Measurements from ENCODE around the gene LDLRAD4.

Gene LDLRAD4

DNA sequence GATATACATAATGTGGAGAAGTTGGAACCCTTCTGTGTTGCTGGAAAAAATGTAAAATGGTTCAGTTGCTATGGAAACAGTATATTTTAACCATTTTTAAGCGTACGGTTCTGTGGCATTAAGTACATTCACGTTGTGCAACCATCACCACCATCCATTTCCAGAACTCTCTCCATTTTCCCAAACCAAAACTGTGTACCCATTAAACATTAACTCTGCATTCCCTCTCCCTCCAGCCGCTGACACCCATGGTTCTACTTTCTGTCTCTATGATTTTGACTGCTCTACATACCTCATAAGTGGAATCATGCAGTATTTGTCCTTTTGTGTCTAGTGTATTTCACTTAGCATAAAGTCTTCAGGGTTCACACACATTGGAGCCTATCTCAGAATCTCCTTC lies 67.3 kb downstream of the LDLRAD4 start:
- no peak for DNase-seq (ENCODE audit: low spot score)

DNA sequence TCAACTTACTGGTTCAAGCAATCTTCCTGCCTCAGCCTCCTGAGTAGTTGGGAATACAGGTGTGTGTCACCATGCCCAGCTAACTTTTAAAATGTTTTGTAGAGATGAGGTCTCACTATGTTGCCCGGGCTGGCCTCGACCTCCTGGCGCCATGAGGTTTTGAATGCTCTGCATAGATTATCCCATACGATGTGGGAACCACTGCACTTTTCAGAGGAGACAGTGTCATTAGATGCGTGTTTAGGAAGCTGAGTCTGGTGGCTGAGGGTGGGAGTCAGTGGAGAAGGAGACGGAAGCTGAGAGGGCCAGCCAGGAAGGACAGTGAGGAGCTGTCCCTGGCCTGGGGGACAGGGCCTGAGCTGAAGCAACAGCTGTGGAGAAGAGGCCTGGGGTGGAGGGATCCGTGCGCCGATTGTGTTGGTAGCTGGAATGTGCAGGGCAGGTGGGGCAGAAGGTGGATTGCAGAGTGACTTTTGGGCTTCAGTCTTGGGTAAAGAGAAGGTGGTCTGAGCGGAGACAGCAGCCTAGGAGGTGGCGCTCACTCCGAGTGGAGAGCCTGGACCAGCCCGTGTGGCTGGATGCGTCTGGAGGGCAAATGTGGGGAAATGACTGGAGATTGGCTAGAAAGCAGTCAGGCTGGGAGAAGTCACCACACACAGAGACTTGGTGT lies 68.0 kb downstream of the LDLRAD4 start:
- DNase-seq (ENCODE audit: low spot score): no peak

DNA sequence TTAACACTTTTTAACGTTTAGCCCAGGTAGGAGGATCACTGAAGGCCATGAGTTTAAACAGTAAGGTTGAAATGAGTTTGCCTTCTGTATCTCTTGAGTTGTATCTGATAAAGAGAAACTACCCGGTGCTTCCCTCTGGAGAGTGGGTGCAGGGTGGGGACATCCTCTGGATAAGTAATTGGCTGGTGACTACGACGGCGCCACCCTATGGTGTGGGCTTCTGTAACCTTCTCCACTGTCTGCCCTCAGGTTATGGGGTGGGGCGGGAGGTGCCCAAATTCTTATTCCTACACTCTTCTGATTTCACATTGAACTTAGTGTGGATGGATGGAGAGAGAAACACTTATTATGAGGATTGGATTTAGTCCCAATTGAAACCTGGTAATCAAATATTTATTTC lies 68.8 kb downstream of the LDLRAD4 start:
- DNase-seq (ENCODE audit: low spot score): no peak

DNA sequence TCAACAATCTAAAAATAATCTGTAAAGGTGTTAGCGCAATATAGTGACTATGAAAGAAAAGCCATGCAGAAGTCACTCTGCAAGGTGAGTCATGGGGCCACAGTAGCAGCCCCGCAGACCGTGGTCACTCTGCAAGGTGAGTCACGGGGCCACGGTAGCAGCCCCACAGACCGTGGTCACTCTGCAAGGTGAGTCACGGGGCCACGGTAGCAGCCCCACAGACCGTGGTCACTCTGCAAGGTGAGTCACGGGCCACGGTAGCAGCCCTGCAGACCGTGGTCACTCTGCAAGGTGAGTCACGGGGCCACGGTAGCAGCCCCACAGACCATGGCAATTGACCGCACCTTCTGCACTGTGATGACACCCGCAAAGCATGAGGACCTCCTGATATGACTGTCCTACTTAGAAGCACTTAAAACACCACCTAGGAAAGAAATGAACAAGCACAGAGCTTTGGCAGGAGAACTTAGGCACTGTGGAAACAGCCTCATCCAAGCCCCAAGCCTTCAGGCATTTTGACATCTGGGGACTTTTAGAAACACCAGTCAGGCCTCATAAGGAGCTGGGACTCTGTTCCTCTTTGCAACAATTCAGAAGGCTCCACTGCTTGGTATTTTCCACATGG lies 70.1 kb downstream of the LDLRAD4 start:
- no peak for DNase-seq (ENCODE audit: low spot score)

DNA sequence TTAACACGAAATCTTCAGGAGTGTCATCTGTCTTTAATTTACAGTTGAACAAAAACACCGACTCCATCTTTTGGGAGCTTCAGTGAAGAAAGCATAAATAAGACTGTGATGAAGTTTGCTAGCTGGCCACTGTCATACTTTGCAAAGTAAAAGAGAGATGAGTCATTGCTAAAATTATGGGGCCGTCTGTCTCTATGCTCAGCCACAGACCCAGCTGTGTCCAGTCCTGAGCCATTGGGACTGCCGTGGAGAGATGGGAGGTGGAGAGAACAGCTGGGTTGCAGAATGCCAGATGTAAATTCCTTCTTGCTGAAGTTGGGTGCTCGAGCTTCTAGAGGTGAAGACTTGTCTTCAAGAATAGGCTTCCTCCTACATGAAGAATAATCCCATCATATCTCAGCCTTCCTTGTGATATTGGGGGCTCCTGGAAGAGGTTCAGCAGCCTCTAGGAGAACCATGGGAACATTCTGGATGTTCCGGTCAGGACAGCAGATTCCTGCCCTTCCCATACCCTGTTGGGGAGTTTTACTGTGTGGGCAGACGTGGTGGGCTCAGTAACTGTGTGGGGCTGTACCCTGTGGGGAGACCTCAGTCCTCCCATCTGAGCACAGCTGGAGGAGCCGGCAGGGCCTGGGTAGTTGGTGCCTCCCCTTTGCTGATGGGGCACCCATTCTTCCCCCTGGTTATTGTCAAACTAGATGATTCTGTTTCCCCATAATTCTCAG lies 71.1 kb downstream of the LDLRAD4 start:
- no peak for DNase-seq (ENCODE audit: low spot score)

DNA sequence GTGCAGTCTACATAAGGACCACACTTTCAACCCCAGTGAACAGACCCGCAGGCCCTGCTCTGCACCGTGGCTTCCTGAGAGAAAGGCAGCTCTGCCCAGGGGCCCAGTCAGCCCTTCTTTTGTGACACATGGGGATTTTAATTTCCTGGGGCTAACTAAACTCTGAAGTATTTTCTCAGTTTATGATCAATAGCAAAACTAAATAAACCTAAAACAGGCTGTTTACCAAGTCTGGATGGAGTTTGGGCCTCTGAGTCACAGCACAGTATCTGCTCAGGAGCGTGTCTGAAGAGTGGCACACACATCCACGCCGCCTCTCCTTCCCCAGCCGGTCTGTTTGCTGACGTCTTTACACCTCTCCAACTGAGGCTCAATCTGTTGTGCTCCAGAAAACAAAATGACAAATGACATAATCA lies 72.3 kb downstream of the LDLRAD4 start:
- no peak for DNase-seq (ENCODE audit: low spot score)

DNA sequence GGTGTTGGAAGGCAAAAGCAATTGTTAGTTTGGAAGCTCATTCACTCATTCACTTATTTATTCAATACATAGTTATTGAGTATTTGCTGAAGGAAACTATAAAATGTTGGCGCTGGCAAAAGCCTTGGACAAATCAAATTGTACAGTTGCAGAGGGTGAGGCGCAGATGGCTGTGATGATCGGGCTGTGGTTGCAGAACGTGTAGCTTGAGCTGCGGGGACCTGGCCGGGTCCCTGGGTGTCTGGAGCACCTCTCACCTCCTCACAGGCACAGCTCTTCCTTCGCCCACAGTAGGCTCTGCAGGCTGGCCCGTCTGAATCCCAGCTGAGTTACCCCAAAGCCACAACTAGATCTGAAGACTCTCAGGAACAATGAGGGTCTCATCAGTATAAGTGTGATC lies 72.7 kb downstream of the LDLRAD4 start:
- no peak for DNase-seq (ENCODE audit: low spot score)

DNA sequence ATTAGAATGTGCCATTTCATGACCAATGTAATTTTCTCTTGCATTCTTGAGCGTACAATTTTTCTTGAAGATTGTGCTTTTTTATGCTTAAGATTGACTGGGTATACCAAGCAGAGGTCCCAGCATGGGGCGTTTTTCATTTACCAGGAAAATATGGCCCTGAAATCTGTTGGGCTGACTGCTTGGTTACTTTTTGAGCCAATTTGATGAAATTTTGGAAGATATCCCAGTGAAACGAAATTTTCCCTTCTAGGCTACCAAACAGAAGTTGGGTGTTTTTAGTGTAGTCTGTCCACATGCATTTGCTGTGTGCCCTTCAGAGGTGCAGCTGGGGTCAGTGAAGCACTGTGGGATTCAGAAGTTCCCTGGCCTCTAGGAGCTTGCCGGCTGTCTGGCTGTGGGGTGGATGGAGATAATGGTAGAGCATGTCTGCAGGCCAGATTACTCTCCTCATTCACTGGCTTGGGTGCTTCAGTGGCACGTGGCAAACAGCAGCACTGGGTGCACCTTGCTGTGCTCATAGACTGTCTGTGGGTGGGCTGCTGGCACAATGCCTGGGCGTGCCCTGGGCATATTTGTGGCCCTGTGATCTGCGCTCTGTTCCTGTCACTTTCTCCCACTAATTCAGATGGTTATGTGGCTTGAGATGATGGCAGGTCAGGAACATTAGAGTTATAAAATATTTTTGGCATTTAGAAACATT lies 73.3 kb downstream of the LDLRAD4 start:
- no peak for DNase-seq (ENCODE audit: low spot score)

DNA sequence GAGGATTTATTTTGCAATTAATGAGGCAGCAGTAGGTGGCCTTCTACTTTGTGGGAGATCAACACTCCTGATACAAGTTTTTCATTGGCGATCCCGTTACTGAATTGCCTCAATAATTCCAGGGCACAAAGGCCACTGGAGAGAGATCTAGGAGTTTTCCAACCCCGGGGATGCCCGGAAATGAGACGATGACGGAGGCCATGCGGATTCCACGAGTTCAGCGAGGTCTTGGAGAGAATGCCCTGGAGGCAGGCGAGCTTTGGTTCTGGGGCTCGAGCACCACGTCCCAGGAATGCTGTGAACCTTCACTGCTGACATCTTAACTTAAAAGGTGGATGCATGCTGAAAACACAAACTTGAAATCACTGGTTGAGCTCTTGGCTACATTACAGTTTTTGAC lies 74.2 kb downstream of the LDLRAD4 start:
- DNase-seq (ENCODE audit: low spot score): no peak

DNA sequence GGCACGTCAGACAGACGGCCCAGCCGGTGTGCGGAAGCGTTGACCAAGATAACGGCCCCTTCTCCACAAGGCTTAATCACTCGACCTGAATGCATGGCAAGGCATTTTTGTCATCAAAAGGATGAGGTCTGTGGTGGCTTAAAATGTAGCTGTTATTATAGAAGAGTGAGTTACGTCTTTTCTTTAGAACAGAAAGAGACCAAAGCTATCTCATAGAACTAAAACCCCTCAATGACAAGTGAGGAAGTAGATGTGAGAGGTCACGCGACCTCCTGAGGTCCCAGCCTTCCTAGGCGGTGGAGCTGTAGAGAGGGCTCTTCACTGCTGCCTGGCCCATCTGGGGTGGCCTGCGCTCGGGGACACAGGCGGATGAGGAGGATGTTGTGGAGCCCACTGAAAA lies 75.7 kb downstream of the LDLRAD4 start:
- no peak for DNase-seq (ENCODE audit: low spot score)

DNA sequence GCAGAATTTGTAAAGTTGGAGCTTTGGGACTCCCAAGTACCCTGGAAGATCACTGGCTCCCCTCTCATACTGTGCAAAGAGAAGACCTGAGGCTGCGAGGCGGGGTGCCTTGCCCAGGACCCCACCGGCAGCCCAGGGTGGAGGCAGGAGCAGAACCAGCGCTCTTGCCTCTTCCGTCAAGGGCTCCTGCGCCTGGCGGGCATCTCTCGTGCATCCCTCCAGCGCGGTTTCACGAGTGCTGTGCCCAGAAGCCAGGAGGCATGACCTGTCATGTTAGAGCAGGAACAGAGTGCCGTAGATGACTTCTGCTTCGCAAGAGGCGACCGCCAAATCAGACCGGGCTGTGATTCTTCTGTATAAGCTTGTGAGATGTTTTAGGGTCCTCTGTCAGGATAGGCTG lies 77.3 kb downstream of the LDLRAD4 start:
- no peak for DNase-seq (ENCODE audit: low spot score)

DNA sequence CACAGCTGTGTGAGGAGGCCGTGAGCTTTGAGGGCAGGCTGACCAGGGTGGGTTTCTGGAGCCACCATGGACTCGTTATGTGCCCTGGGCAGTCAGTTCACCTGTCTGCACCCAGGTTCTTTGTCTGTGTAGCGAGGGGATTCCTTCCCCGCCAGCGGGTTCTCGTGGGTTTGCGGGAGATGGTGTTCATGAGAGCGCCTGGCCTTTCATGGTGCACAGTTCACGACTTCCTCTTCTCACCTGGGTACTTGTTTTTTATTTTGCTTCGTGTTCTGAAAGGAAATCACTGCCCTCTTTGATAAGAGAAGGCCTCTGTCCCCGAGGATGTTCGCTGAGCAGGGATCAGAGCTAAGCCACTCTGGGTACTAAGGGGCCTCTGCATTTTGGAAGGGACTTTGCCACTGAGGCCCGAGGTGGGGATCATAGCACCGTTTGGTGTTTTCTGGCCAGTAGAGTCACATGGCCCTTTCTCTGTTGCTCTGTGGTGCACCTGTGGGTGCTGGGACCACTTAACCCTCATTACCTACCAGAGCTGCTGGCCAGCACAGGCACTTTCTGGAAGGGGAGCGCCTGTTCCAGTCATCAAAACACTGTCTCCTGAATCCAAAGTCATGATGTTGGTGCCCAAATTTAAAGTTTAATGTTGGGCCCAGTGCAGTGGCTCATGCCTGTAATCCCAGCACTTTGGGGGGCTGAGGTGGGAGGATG lies 78.5 kb downstream of the LDLRAD4 start:
- DNase-seq (ENCODE audit: low spot score): no peak

DNA sequence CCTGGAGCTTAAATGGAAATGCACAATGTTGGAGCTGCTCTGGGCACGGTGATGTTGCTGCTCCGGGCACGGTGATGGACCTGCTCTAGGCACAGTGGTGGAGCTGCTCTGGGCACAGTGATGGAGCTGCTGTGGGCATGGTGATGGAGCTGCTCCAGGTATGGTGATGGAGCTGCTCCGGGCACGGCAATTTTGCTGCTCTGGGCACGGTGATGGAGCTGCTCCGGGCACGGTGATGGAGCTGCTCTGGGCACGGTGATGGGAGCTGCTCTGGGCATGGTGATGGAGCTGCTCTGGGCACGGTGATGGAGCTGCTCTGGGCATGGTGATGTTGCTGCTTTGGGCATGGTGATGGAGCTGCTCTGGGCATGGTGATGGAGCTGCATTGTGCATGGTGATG lies 79.7 kb downstream of the LDLRAD4 start:
- no peak for DNase-seq (ENCODE audit: low spot score)

DNA sequence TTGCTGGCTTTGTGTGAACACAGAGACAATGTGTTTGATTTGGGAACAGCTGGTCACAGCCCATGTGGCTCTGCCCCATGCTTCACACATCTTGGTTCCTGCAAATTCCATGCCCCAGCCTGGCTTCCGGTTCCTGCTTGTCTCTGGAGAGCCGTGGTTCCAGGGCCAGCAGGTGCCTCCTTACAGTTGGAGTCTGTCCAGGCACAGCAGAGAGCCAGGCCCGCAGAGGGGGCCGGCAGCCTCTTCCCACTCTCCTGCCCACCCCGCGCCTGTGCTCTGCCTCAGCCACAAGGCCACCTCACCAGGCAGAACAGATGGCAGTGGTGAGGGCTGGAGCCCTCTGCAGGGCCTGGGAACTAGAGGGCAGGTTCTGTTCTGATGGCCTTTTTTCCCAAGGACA lies 81.5 kb downstream of the LDLRAD4 start:
- DNase-seq (ENCODE audit: low spot score): no peak

DNA sequence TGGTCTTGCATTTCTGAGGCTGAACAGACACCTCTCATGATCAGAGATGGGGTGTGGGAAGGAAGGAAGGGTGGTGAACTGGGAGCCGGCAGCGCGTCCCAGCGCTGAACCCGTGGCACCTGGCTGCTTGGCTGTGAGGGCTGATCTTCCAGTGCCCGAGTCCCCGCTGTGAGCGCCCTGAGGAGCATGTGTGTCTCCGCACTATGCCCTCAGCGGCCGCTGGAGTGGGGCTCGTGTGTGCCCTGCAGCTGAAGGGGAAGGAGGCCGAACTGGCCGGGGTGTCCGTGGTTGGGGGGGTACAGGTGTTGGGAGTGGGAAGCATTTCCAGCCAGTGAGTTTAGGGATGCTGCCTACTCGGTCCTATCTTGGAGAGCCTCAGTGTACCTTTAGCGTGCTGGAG lies 82.2 kb downstream of the LDLRAD4 start:
- no peak for DNase-seq (ENCODE audit: low spot score)

DNA sequence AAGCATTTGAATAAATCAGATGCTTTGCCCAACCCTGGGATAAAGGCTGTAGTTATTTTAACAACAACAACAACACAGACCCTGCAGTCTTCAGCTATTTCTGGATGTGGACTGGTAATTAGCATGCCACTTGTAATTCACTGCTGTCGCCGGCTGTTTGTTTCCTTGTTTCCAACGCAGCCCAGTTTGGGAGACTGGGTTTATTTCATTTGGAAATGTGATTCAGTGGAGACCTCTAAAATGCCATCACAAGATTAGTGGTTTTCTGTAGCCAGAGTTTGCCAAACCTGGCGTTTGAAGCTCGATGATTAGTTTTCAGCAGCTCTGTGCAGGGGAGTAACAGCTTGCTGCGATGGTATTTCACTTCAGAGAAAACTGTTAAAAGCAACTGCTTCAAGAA lies 83.5 kb downstream of the LDLRAD4 start:
- DNase-seq (ENCODE audit: low spot score): no peak

DNA sequence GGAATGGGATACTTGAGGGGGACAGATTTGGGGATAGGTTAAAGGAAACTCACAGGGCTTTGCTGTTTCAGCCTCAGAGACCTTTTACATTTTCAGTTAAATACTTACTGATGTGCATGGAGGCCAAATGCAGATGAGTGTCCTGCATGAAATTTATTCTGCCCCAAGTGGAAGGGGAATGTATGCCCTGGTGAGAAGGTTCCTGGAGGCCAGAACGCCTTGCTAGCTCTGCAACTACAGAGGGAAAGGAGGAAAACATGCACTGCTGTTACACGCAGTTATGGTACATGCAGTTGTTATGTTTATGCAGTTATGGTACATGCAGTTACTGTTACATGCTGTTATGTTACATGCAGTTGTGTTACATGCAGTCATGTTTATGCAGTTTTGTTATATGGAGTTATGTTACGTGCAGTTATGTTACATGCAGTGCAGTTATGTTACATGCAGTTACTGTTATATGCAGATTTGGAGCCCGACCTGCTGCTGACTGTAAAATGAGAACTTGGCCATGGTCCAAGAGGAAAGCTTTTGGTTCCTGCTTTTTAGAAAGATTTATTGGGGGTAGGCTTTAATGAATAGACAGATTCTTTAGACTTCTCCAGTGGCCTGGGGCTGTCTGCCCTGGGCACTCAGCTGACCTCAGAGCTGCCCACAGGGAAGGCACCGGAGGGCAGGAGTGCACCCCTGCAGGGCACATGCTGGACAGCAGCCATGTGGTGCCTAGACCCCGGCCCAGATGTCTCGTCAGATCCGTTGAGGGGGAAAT lies 84.1 kb downstream of the LDLRAD4 start:
- DNase-seq (ENCODE audit: low spot score): no peak

DNA sequence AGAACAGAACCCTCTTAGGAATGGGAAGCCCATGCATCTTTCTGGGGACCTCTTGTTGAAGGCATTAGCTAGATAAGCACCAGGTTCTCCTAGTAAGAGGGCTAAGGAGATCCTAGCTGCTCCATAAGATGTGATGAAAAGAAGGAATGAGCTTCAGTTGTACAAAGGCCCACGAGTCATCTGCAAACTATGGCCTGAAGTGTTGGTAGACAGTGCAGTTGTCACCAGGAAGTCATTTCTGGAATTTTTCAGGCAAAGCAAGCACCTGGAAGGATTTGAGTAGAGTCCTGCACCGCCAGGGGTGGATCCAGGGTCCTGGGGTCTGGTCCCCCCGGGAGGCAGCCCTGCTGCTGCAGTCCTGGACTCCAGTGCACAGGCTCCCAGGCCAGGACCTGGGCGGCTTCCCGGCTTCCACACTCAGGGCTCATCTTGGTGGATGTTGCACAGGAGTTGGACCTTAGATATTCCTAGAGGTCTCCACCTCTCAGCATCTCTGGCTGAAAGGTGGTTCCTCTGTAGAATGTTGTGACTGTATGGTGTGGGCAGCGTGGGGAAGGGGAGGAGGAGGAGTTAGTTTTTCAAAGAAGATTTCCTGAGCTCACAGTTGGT lies 85.3 kb downstream of the LDLRAD4 start:
- DNase-seq (ENCODE audit: low spot score): no peak

DNA sequence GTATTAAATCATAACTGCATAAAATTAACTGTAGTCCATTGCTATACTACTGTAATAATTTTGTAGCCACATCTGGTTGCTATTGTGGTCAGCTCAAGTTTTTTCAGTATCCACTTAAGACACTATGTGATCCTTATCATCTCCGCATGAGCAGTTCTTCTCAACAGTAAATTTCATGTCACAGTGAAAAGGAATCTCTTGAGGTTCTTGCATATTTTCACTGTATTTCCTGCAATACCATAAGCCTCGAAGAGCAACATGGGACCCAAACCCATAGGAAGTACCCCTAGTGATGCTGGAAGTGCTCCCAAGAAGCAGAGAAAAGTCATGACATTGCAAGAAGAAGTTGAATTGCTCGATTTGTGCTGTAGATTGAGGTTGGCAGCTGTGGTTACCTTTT lies 86.7 kb downstream of the LDLRAD4 start:
- DNase-seq (ENCODE audit: low spot score): no peak

DNA sequence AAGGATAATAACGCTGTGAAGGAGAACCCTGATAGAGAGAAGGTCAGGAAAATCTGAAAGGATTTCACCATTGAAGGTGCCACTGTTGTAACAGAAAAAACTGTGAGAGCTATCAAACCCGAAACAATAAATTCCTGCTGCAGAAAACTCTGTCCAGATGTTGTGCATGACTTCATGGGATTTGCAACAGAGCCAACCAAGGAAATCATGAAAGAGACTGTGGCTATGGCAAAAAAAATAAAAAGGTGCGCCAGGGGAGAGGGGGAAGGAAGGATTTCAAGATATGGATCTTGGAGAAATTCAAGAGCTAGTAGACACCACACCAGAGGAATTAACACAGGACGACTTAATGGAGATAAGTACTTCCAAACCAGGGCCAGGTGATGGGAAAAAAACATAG lies 88.0 kb downstream of the LDLRAD4 start:
- no peak for DNase-seq (ENCODE audit: low spot score)

DNA sequence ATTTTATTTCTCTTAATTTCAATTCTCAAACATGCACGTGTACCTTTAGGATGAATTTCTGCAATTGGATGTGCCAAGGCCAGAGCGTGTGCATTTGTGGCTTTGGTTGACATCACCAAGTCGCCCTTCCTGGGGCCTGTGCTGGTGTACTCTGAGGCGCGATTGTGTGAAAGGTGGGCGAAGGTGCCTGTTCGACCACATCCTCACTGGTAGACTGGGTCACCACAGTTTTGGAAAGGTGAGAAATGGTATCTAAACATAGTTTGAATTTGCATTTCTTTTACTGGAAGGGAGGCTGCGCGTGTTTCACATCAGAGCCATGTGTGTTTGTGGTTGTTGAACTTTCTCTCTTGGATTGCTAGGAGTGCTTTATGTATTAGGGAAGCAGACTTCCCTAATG lies 89.8 kb downstream of the LDLRAD4 start:
- no peak for DNase-seq (ENCODE audit: low spot score)
